NCI-H1930 (cell line): Measurements from ENCODE around the gene SLC2A2.

Experiments used
- DNase-seq, 2 experiments: peaks; one replicate each; lab custom pipeline; 2025; lab: John Stamatoyannopoulos, UW

The SLC2A2 gene

GRCh38 chr3:171028779-171029232 lies 2.3 kb upstream of the SLC2A2 start:
- no peak for DNase-seq

GRCh38 chr3:171028025-171028778 lies 1.7 kb upstream of the SLC2A2 start:
- no peak for DNase-seq

DNA sequence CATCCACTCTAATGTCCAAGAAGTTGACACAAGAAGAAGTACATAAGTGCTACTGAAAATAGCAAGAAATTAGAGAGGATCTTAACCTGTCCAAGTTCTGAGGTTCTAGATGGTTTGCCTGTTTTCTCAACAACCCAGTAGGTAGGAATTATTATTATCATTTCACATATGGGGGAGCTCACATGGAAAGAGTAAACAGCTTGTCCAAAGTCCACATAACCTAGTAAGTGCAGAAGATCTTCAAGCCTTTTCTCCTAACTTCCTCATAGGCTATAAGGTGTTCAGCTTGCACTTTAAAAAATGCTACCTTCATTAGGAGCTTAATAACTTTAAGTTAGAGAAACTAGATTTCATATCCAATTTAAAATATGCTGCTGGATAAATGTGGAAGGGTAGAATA lies 3.0 kb downstream of the SLC2A2 start:
- DNase-seq = no peak

DNA sequence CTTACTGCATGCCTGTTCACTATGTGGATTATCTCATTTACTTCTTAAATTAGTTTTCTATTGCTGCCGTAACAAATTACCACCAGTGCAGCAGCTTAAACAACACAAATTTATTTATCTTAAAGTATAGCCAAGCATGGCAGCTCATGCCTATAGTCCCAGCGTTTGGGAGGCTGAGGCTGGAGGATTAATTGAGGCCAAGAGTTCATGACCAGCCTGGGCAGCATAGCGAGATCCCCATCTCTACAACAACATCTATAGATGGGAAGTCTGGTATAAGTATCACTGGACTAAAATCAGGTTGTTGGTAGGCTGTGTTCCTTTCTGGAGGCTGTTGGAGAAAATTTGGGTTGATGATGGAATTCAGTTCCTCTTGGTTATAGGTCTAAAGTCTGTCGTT lies 5.1 kb downstream of the SLC2A2 start:
- DNase-seq = no peak

- DNase-seq = no peak
Observed at GRCh38 chr3:171018156-171018935, 8.2 kb downstream of the SLC2A2 start.

DNA sequence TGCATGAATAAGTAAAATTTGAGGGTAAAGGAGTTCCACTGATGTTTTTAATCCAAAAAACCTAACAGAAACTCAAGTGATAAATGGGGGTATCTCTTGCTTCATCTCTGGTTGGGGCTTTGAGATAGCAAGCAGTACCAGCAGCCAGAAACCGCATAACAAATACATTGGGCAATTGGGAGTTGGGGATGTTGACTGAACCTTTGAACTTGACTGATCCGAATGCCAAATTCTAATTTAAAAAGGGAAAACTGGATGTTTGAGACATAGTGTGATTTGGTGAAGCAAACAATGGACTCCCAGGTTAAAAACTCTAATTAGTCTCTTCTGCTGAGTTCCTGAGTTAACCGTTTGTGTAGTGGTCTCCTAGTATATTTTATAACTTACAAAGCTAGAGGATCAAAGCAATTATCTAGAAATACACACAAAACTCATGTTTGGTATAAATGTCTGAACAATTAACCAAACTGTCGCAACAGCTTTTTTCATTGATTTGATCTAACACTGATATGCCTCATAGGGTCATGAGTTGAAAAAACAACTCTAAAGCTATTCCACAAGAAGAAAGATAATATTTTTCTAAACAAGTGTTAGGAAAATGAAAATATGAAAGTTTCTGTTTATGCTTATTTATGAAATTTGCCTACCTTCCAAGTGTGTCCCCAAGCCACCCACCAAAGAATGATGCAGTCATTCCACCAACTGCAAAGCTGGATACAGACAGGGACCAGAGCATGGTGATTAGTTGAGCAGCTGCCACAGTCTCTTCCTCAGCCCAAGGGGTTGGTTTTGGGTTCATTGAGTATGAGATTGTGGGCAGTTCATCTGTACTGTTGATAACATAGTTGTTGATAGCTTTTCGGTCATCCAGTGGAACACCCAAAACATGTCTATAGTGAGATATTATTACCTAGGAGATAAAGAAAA lies 12.4 kb downstream of the SLC2A2 start:
- DNase-seq = no peak

DNA sequence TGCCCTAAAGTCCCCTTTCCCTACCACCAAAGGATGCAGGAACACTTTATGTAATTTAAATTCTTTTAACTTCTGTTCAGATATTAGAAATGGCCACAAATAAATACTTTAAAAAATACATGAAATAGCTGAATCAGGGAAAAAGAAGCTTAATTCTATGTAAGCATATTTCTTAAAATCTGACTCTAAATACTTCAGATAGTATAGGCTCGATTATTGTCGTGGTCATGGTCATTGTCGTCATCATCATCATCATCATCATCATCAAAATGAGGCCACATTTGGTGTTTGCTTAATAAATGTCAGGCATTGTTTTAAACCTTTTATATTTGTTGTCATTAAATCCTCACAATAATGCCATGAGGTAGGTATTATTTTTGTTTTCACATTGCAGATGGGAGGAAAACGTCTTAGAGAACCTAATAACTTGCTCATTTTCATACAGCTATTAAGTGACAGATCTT lies 14.6 kb downstream of the SLC2A2 start:
- DNase-seq = no peak

DNA sequence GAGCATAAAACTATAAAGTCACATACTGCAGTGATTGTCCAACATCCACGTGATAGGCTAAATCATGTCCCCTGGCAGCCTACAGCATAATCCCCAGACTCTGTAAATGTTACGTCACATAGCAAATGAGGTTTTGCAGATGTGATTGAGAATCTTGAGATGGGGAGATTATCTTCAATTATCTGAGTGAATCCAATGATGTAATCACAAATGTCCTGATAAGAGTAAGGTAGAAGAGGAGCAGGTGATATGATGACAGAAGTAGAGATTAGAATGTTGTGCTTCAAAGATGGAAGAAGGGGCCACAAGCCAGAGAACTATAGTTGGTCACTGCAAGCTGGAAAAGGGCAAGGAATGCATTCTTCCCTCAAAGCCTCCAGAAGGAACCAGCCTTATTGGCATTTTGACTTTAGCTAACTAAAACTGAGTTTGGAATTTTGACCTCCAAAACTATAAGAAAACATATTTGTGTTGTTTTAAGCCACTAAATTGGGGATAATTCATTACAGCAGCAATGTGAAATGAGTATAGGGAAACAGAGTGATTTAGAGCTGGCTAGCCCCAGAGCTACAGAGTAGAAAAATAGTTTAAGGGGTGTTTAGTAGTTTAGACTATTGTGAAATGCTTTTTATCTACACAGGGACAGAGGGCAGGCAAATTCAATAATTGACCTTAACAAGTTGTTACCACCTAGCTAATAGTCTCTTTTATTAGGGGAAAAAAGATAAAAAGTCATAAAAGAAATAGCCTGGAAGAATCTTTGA lies 15.2 kb downstream of the SLC2A2 start:
- no peak for DNase-seq

DNA sequence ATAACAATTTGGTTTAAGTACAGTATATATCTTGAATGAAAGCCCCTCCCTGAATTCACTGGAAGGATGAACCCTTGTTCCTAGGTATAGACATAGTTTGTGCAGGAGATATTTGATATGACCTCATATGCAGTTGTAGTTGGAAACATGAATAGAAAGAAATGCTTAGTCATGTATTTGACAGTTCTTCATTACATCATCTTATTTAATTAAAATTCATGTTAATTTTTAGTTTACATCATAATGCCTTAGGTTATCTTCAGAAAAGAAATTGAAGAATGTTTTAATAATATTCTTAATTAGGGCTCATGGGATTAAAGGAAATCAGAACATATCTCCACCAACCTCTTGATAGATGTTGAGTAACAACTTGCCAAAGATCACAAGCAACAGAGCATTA lies 19.2 kb downstream of the SLC2A2 start:
- no peak for DNase-seq

- DNase-seq = no peak
Observed at GRCh38 chr3:171005648-171006047, 20.9 kb downstream of the SLC2A2 start.

- DNase-seq = no peak
Observed at GRCh38 chr3:171001957-171002694, 24.4 kb downstream of the SLC2A2 start.

GRCh38 chr3:171001250-171001893 lies 25.1 kb downstream of the SLC2A2 start:
- DNase-seq = no peak

DNA sequence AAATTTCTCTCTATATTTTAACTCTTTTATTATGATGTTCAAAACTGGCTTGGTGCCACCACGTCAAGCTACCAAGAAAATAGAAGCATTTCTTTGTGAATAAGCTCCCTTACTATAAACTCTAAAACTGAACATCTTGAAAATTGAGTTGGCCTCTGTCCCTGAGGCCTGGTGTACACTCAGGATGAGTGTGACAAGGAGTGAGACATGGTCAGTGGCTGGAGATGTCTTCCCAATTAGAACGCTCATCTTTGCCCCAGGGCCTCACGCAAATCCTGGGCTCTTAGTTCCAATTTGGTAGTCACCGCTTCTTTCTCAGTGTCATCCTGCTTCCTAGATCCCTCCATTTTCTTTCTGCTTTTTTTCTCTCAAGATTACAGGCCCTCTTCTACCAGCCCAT lies 26.2 kb downstream of the SLC2A2 start:
- DNase-seq = no peak

GRCh38 chr3:170999737-171000242 lies 26.7 kb downstream of the SLC2A2 start:
- DNase-seq = no peak

GRCh38 chr3:170997961-170998913 lies 28.3 kb downstream of the SLC2A2 start:
- no peak for DNase-seq

DNA sequence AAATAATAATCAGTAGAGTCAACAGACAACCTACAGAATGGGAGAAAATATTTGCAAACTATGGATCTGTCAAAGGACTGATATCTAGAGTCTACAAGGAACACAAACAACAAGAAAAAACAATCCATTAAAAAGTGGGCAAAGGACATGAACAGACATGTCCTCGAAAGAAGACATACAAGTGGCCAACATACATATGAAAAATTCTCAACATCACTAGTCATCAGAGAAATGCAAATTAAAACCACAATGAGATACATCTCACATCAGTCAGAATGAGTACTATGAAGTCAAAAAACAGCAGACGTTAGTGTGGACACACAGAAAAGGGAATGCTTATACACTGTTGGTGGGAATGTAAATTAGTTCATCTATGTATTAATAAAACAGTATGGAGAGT lies 33.7 kb downstream of the SLC2A2 start:
- no peak for DNase-seq

DNA sequence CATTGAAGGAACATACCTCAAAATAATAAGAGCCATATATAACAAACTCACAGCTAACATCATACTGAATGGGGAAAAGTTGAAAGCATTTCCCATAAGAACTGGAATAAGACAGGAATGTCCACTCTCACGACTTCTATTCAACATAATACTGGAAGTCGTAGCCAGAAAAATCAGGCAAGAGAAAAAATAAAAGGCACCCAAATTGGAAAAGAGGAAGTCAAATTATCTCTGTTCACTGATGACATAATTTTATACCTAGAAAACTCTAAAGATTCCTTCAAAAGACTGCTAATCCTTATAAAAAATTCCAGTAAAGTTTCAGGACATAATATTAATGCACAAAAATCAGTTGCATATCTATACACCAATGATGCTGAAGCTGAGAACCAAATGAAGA lies 34.9 kb downstream of the SLC2A2 start:
- no peak for DNase-seq

DNA sequence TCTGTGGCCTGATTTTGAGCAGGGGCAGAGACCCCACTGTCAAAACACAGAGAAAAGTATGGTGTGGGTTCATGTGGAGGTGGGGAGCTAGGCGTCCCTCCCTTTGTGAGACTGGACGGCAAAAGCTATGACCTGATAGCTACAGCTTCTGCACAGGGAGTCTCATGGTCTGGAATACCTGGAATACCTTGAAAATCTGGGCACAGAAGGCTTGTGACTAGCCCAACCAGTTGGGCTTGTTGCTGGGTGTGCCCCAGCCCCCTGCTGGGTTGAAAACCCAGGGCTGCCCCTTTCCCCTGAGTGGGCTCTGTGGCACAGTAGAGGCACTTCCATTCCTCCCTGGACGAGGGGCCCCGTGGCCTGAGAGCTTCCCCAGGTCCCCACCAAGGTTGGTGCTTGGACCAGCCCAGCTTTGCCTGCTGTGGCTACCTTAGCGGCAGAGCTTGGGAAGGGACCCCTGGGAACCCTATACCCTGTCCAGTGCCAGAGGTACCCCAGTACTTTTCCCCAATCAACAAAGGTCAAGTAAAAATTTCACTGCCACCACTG lies 37.3 kb downstream of the SLC2A2 start:
- no peak for DNase-seq

- DNase-seq = no peak
Observed at GRCh38 chr3:170988378-170988777, 38.1 kb downstream of the SLC2A2 start.
